Parathyroid adenoma (tissue), 2 donors: ENCODE measurements around the gene TENT4B.

Experiments used
- H2AFZ ChIP-seq: fragments of 300-600 bp; sonication (generic); one replicate; pipeline ENCODE4 v1.7.0; 2017; ENCODE audit warnings: antibody characterized with exemption, mild to moderate bottlenecking
- H3K27ac ChIP-seq: fragments of 300-600 bp; sonication (generic); one replicate; pipeline ENCODE4 v1.7.0; 2017
- H3K27me3 ChIP-seq: fragments of 300-600 bp; sonication (generic); one replicate; pipeline ENCODE4 v1.7.0; 2017; ENCODE audit warnings: low read length; ENCODE audit not compliant: control insufficient read depth, insufficient read depth
- H3K36me3 ChIP-seq: fragments of 300-600 bp; sonication (generic); one replicate; pipeline ENCODE4 v1.7.0; 2017; ENCODE audit warnings: low read length; ENCODE audit not compliant: control insufficient read depth, insufficient read depth
- H3K4me1 ChIP-seq: fragments of 300-600 bp; sonication (generic); one replicate; pipeline ENCODE4 v1.7.0; 2017; ENCODE audit warnings: control low read depth
- H3K4me2 ChIP-seq: fragments of 300-600 bp; sonication (generic); one replicate; pipeline ENCODE4 v1.7.0; 2017; ENCODE audit warnings: low read length
- H3K4me3 ChIP-seq: fragments of 300-600 bp; sonication (generic); one replicate; pipeline ENCODE4 v1.7.0; 2017; ENCODE audit warnings: low read depth, low read length
- H3K79me2 ChIP-seq: fragments of 300-600 bp; sonication (generic); one replicate; pipeline ENCODE4 v1.7.0; 2017; ENCODE audit warnings: control low read depth
- H3K9ac ChIP-seq: fragments of 300-600 bp; sonication (generic); one replicate; pipeline ENCODE4 v1.7.0; 2017; ENCODE audit warnings: mild to moderate bottlenecking
- H3K9me3 ChIP-seq: fragments of 300-600 bp; sonication (generic); one replicate; pipeline ENCODE4 v1.7.0; 2017; ENCODE audit warnings: low read length; ENCODE audit not compliant: control insufficient read depth
- TF ChIP-seq, protein P1 (sequence below): fragments of 300-600 bp; sonication (generic); IDR thresholded peaks from one replicate; pipeline ENCODE4 v1.7.0; 2017; ENCODE audit warnings: antibody characterized with exemption, mild to moderate bottlenecking
- donor health status: primary hyperparathyroidism.

Gene TENT4B

GRCh38 chr16:50276326-50276640 is 123.2 kb downstream of the TENT4B start:
- no peaks in the 10 kb centered on the region for H3K9me3 ChIP-seq
- H3K4me2 ChIP-seq, result no peak overlapping the region
- H3K79me2 ChIP-seq, result no peaks in the 10 kb centered on the region
- no peak overlapping the region for H3K4me3 ChIP-seq
- H3K4me1 ChIP-seq, result no peaks in the 10 kb centered on the region
- no peak overlapping the region for H3K27ac ChIP-seq
- TF ChIP-seq, protein P1, sequence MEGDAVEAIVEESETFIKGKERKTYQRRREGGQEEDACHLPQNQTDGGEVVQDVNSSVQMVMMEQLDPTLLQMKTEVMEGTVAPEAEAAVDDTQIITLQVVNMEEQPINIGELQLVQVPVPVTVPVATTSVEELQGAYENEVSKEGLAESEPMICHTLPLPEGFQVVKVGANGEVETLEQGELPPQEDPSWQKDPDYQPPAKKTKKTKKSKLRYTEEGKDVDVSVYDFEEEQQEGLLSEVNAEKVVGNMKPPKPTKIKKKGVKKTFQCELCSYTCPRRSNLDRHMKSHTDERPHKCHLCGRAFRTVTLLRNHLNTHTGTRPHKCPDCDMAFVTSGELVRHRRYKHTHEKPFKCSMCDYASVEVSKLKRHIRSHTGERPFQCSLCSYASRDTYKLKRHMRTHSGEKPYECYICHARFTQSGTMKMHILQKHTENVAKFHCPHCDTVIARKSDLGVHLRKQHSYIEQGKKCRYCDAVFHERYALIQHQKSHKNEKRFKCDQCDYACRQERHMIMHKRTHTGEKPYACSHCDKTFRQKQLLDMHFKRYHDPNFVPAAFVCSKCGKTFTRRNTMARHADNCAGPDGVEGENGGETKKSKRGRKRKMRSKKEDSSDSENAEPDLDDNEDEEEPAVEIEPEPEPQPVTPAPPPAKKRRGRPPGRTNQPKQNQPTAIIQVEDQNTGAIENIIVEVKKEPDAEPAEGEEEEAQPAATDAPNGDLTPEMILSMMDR, result no peak
- H3K9ac ChIP-seq, result no peak overlapping the region
- no peaks in the 10 kb centered on the region for H3K27me3 ChIP-seq
- no peaks in the 10 kb centered on the region for H3K36me3 ChIP-seq
- no peak overlapping the region for H2AFZ ChIP-seq

DNA sequence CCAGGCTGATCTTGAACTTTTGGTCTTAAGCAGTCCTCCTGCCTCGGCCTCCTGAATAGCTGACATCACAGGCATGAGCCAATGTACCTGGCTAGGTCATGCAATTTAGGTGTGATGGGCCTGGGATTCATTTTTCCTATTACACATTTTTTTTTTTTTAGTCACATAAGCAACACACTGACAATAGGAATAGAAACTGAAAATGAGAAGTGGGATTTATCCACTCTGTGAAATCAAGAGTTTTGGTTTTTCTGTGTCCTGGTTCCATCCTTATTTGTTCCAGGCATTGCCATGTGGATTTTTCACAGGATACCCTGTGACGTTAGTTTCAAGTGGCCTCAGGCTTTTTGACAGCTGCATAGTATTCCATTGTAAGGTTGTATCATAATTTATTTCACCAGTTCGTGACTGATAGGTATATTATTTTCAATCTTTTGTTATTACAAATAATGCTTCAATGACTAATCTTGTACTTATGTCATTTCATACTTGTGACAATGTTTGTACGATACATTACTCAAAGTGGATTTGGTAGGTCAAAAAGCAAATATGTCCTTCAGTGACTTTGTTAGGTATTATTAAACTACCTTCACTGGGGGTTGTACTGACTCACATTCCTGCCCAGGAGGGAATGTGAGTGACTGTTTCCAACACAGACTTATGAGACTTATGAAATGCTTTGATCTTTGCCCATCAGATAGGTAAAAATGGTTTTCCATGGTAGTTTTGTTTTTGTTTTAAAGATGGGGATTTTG is 123.9 kb downstream of the TENT4B start:
- no peak overlapping the region for H3K4me3 ChIP-seq
- no peak overlapping the region for H2AFZ ChIP-seq
- no peak overlapping the region for H3K9ac ChIP-seq
- no peaks in the 10 kb centered on the region for H3K4me1 ChIP-seq
- no peak overlapping the region for H3K4me2 ChIP-seq
- H3K27ac ChIP-seq, result no peak overlapping the region
- H3K36me3 ChIP-seq, result no peaks in the 10 kb centered on the region
- no peaks in the 10 kb centered on the region for H3K27me3 ChIP-seq
- no peaks in the 10 kb centered on the region for H3K9me3 ChIP-seq
- no peaks in the 10 kb centered on the region for H3K79me2 ChIP-seq
- TF ChIP-seq, protein P1, result no peak

DNA sequence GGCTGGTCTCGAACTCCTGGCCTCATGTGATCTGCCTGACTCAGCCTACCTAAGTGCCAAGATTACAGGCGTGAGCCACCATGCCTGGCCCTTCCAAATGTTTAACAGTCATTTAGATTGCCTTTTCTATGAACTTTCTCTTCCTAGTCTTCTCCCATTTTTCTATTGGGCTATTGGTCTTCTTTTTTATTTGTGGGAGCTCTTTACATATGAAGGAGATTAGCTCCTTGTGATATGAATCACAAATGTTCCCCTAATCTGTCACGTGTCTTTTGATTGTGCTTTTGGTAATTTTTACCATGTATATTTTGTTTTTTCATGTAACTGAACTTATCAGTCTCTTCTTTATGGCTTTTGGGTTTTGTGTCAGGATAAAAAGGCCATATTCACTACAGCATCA is 125.1 kb downstream of the TENT4B start:
- H3K27ac ChIP-seq, result no peak overlapping the region
- TF ChIP-seq, protein P1, result no peak
- no peak overlapping the region for H3K4me3 ChIP-seq
- H2AFZ ChIP-seq, result no peak overlapping the region
- no peaks in the 10 kb centered on the region for H3K79me2 ChIP-seq
- no peak overlapping the region for H3K9ac ChIP-seq
- H3K36me3 ChIP-seq, result no peaks in the 10 kb centered on the region
- H3K27me3 ChIP-seq, result no peaks in the 10 kb centered on the region
- H3K9me3 ChIP-seq, result no peaks in the 10 kb centered on the region
- H3K4me2 ChIP-seq, result no peak overlapping the region
- no peaks in the 10 kb centered on the region for H3K4me1 ChIP-seq

DNA sequence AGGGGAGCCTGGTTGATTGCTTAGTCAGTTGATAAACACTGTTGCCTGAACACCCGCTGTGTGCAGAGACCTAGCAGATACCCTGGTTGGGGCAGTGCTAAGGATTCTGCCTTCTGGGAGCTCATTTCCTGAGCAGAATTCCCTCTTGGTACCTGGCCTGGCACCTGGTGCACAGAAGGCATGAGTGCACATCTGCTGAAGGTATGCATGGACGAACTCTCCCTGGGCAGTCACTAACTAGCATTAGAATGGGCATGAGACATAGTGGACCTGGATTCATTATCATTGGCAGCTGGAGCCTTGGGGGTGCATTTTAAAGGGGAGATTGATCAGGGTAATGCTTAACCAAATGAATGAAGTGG is 126.4 kb downstream of the TENT4B start:
- no peaks in the 10 kb centered on the region for H3K9me3 ChIP-seq
- no peak overlapping the region for H3K27ac ChIP-seq
- H3K4me1 ChIP-seq, result no peaks in the 10 kb centered on the region
- TF ChIP-seq, protein P1, result no peak
- no peaks in the 10 kb centered on the region for H3K36me3 ChIP-seq
- H3K4me2 ChIP-seq, result no peak overlapping the region
- H3K4me3 ChIP-seq, result no peak overlapping the region
- H2AFZ ChIP-seq, result no peak overlapping the region
- no peak overlapping the region for H3K9ac ChIP-seq
- no peaks in the 10 kb centered on the region for H3K79me2 ChIP-seq
- no peaks in the 10 kb centered on the region for H3K27me3 ChIP-seq

DNA sequence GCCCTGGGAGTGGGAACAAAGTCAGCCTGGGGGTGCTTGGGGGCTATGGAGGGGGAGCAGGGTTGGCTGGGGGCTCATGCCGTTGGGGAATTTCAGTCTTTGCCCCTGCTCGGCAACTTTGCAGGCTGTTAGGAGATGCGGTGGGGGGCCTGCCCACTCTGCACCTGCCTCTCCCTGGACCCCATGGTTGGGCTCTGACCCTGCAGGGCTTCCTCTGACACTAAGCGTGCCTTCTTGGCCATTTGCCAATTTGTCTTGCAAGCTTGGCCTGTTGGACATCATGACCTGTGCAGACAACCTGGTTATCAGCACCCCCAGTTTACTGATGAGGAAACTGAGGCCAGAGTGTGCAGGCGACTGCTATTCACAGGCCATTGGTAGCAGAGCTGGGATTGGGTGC is 127.8 kb downstream of the TENT4B start:
- H2AFZ ChIP-seq, result no peak overlapping the region
- H3K4me3 ChIP-seq, result no peak overlapping the region
- no peaks in the 10 kb centered on the region for H3K9me3 ChIP-seq
- H3K4me1 ChIP-seq, result no peaks in the 10 kb centered on the region
- no peaks in the 10 kb centered on the region for H3K27me3 ChIP-seq
- H3K4me2 ChIP-seq, result no peak overlapping the region
- H3K79me2 ChIP-seq, result no peaks in the 10 kb centered on the region
- no peak overlapping the region for H3K27ac ChIP-seq
- H3K9ac ChIP-seq, result no peak overlapping the region
- TF ChIP-seq, protein P1, result no peak
- H3K36me3 ChIP-seq, result no peaks in the 10 kb centered on the region
